ENCODE results near the gene CHRNA4. TPM values are rescaled to one million over a fixed set of nuclear protein-coding genes. Genes with fewer than 3 reads are reported as not detected.

The CHRNA4 gene
- total and polyA plus RNA-seq, 2 donors (not counting 3 experiments of a cell fraction or from before 2014, with no cell fraction given), result not detected

GRCh38 chr20:63373996-63374395, 12.8 kb upstream of the CHRNA4 start:
- TF ChIP-seq EZH2 (IDR thresholded peaks at IDR 0.05; ENCODE audit: borderline replicate concordance, low read depth, low read length, severe bottlenecking) (no peak), CTCF (IDR thresholded peaks at IDR 0.05; ENCODE audit: extremely low read depth in 1 of 2, insufficient read depth in 1 of 2, low read depth in 1 of 2, low read length in 2 of 2) (no peak), MYC (IDR thresholded peaks at IDR 0.05; ENCODE audit: low read depth, low read length) (no peak), POLR2AphosphoS5 (IDR thresholded peaks at IDR 0.05; ENCODE audit: insufficient read depth, low read depth, low read length) (no peak), GATA2 (IDR thresholded peaks at IDR 0.05; ENCODE audit: insufficient read depth, insufficient read length, low read depth, low read length) (no peak), POLR2A (IDR thresholded peaks at IDR 0.05; ENCODE audit: low read depth, low read length) (no peak), JUN (IDR thresholded peaks at IDR 0.05; ENCODE audit: borderline replicate concordance, insufficient read depth, insufficient read length, low read depth) (no peak), MAX (IDR thresholded peaks at IDR 0.05; ENCODE audit: insufficient read depth, insufficient read length) (no peak), FOS (IDR thresholded peaks at IDR 0.05; ENCODE audit: borderline replicate concordance, insufficient read depth, low read length) (no peak)
- Histone ChIP-seq H3K4me1 (ENCODE audit: control insufficient read depth, extremely low read depth, insufficient read depth, low read length) (no peaks in the 10 kb centered on the region), H3K27ac (ENCODE audit: insufficient read depth, low read depth, low read length) (no peak overlapping the region), H3K9me3 (replicated peaks; ENCODE audit: control insufficient read depth, insufficient read depth, low read length) (no peaks in the 10 kb centered on the region), H3K4me2 (ENCODE audit: insufficient read depth, low read length) (no peak overlapping the region), H3K79me2 (ENCODE audit: control insufficient read depth, insufficient read depth, low read length) (no peaks in the 10 kb centered on the region), H3K27me3 (ENCODE audit: control insufficient read depth in 2 of 2, insufficient read depth in 2 of 2, low read length in 2 of 2) (peaks cover 0 to 3% of the 10 kb centered on the region in 2 experiments), H3K9ac (replicated peaks; ENCODE audit: extremely low read depth, insufficient read depth, low read length) (no peak overlapping the region), H2AFZ (ENCODE audit: low read depth, low read length) (no peak overlapping the region), H4K20me1 (replicated peaks; ENCODE audit: control insufficient read depth, extremely low read depth, insufficient read depth, low read length) (no peaks in the 10 kb centered on the region), H3K4me3 (replicated peaks in 1 of 3; ENCODE audit: insufficient read depth in 1 of 3, low read depth in 1 of 3, low read length in 3 of 3) (no peak overlapping the region), H3K9me1 (replicated peaks; ENCODE audit: control insufficient read depth, extremely low read depth, insufficient read depth, low read length) (no peaks in the 10 kb centered on the region), H3K36me3 (ENCODE audit: control insufficient read depth in 2 of 2, extremely low read depth in 1 of 2, insufficient read depth in 2 of 2, low read length in 2 of 2) (no peaks in the 10 kb centered on the region)
- ChIA-PET CTCF (interaction anchor here (1.0 to 1.7 kb wide), 2 partner anchors 8 to 65 kb away, joined by 3 to 4 read pairs; no protein-coding TSS in a partner anchor), POLR2A (no interaction called here)
- dilution Hi-C loops (cut with MboI; ENCODE audit: extremely low pct_ligation_motif_present, low sequenced_read_pairs), result no loop called here
- DNase-seq (ENCODE audit: low read depth, low spot score) (no peak), FAIRE-seq (no peak)
- BruUV-seq (replicated peaks), result no TSS peak
- intact Hi-C loops (cut with micrococcal nuclease), result no loop called here

Measured in endothelial cell of umbilical vein (primary cell).